Central memory CD4-positive, alpha-beta T cell (primary cell): ENCODE data around the gene CNTNAP5.

Experiments
- DNase-seq: peaks from one replicate; pipeline ENCODE4 v3.0.0; 2022

CNTNAP5 gene

GRCh38 chr2:124161542-124161941, 136.5 kb downstream of the CNTNAP5 start:
- DNase-seq, result no peak

GRCh38 chr2:124162256-124162655, 137.2 kb downstream of the CNTNAP5 start:
- DNase-seq, result no peak

- no peak for DNase-seq
These were observed 138.8 kb downstream of the CNTNAP5 start for GRCh38 chr2:124163840-124164239.

- DNase-seq, result no peak
These were observed 140.6 kb downstream of the CNTNAP5 start for GRCh38 chr2:124165698-124166097.

- DNase-seq, result no peak
These were observed 146.5 kb downstream of the CNTNAP5 start for GRCh38 chr2:124171472-124172063.

DNA sequence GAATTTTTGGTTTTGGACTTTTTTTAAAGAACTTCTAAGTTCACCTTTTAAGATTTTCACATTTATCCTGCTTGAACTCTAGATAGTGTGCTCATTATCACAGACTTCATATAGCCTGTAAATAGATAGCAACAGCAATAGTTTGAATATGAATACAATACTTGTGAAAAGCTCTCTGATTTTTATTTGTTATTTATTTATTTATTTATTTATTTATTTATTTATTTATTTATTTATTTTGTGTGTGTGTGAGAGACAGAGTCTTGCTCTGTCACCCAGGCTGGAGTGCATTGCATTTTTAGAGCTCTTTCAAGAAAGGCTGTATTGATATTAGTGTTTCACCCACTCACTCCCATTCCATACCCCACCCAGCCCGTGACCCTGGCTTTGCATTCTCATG, 153.6 kb downstream of the CNTNAP5 start:
- DNase-seq, result no peak

DNA sequence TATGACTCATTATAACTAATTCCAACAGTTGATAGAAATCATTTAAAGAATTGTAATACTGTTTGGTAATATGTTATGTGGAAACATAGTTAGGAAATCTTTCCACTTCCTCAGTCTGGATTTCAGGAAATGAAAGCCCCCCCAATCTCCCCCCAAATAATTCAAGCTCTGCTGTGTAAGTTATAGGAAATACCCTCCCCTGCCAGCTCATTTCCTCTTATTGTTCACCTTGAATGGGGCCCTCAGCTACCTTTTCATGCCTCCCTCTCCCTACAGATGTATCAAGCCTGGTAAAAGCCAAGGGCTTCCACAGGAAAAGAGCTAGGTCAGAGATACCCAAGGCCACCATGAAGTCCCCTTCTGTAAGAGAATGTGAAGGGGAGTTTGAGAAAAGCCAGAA, 155.5 kb downstream of the CNTNAP5 start:
- DNase-seq, result no peak

DNA sequence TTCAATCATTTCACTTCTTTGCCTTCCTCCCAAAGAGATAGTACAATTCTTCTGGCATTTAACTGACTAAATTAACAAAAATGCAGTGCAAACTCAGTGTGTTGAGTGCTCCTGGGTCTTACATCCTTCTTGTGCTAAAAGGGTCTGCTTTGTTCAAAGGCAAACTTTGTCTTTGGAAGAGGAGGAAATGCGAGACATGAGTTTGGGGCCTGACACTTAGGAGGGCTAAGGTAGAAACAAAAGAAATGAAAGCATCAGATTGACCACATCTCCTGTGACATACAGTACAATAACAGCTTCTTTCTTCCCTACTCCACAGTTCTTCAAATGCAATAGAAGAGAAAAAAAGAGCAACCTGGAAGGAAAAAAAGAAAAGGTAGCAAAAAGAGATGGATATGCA, 161.7 kb downstream of the CNTNAP5 start:
- DNase-seq, result no peak

DNA sequence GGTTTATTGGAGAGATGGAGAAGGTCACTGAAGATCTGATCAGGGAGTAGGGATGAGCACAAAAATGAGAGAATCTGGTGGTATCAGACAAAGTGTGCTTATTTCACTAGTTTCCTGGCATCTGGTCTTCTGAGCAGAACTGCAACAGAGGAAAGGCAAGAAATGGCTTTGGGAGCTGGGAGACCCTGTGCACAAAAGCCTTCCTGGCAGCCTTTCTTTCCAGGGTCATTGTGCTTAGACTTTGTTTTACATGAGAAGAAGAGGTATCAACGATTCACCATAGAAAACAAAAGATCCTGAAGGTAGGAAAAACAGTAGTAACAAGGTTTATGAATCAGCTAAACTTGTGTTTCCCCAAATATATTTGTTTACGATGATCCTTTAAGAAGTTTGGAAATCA, 162.9 kb downstream of the CNTNAP5 start:
- no peak for DNase-seq

DNA sequence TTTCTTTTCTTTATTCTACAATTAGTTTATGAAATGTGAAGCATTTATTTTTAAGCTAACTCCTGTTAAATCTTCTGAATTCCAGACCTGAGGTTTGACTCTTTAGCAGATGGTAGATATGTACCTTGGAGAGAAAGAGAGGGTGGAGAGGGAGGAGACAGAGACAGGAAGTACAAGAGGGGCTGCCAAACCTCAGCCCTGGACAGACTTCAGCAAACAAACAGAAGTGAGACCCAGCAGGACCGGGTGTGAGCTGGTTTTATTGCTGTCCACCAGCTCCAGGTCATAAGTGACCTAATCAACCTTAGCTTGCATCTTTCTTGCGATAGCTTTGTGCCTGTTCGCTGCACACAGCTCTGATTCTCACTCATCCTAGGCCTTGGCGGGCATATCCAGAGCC, 168.6 kb downstream of the CNTNAP5 start:
- DNase-seq, result no peak

DNA sequence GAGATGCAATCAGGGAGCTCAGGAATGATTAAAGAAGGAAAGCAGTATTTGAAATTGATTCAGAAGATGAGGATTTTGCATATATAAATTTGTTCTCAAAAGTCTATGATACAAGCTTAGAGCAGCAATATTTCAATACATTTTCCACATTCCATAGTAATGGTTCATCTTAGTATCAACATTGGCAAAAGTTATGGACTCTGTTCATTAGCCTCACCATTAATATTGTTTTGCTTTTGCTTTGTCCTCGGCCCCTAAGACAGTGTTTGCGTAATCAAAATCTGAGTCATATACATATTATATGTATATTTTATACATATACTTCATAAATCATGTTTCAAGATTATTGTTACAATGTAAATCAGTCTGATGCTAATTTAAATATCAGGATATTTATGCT, 176.6 kb downstream of the CNTNAP5 start:
- DNase-seq, result no peak

DNA sequence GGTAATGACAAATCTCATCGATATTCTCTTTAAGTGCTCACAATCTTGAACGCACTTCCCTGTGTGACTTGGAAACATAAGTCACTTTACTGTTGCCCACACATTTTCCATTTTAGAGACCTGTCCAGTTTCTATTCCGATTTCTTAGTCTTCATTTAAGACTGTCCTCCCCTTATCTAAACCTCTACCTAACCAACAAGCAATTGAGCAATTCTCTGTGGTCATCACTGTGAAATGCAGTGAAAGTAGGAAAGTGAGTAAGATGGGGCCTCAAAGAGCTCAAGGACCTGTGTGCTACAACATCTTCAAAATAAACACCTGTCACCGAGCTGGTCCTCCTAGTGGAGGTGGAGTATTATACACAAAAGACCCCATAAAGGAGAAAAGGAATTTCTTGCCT, 184.4 kb downstream of the CNTNAP5 start:
- no peak for DNase-seq

DNA sequence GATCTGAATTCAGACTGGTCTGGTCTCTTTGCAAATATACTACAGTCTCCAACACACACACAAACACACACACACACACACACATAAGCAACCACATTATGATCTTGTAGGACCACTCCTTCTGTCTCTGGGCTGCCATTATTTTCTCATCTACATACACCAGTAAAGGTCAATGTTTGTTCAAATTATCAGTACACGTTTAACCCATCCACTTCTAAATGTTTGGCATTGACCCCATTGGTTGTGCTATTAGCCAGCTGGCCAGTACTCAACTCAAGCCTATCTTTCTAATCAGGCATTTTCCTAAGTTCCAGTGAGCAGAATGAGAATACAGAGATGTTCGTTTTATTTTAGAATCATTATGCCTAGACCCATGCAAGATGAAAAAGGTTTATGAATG, 186.4 kb downstream of the CNTNAP5 start:
- DNase-seq, result no peak

DNA sequence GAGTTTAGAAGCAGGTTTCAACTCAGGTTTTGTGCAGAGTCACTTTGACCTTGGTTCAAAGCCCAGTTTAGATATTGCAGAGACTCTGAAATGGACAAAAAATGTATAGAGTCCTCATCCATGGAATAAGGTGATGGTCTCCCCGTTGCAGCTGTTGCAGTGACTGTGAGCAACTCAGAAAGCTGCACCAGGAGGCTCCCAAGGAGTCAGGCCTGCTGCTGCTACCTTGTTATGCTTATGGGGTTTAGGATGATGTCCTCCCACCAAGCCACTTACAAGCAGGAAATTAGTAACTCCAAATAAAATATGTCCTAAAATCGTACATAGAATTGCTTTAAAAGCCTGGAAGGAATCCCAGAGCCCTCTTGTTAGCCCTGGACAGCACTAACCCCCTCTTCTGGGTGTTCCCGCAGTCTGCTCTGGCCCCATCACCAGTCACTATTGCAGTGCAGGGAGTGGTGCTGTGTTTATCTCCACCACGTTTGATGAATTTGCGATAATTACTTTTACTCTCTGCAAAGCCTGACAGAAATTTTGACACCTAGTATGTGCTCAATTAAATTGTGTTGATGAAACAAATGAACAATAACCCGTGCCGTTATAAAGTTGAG, 189.0 kb downstream of the CNTNAP5 start:
- DNase-seq, result no peak

DNA sequence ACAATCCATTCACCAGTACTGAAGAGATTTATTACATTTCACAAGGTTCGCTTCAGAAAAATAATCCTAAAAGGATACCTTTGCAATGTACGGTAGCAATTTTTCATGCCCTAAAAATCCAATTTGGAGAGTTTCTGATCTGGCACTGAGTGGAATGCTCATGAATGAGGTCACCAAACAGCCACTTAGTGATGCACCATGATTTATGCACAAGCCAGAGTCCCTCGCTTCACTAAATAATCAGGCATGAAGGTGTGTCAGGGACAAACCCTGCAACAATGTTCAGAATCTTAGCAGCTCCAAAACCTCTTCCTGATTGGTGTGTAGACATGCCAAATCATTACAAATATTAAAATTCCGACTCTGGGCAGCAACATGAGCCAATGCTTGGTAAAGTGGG, 221.1 kb downstream of the CNTNAP5 start:
- DNase-seq, result no peak

- no peak for DNase-seq
These were observed 223.3 kb downstream of the CNTNAP5 start for GRCh38 chr2:124248386-124248785.

DNA sequence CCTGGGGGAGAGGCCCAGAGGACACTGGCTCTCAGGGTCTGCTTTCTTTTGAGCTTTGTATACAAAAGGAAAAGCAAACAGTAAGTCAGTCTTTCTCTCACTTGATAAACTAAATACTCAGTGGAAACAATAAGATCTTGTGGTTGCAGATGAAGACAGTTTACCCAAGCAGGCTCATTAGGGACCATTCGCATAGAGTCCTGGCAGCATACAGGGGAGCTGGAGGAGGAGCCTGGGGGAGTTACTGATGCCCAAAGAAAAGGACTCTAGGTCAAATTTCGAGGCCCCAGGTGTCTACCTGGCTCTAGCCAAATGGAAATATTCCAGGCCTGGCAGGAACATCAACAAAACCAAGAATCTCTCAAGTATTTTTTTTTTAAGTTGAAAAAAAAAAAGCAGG, 225.3 kb downstream of the CNTNAP5 start:
- no peak for DNase-seq

- DNase-seq, result no peak
These were observed 229.5 kb downstream of the CNTNAP5 start for GRCh38 chr2:124254621-124255020.

DNA sequence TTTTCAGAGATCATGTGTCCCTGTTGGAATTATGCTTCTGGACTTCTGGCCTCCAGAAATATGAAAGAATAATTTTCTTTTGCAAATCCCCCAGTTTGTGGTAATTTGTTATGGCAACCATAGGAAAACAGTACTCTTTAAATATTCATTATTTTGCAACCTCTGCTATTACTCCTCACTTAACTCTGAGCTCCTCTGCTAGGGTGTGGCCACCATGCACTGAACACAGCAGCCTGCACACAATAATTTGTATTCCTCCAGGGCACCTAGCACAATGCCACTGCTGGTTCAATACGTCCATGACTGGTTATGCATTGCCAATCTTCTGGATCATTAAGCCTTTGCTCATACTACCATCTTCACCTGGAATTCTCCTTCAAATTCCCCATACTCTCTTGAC, 232.0 kb downstream of the CNTNAP5 start:
- no peak for DNase-seq

DNA sequence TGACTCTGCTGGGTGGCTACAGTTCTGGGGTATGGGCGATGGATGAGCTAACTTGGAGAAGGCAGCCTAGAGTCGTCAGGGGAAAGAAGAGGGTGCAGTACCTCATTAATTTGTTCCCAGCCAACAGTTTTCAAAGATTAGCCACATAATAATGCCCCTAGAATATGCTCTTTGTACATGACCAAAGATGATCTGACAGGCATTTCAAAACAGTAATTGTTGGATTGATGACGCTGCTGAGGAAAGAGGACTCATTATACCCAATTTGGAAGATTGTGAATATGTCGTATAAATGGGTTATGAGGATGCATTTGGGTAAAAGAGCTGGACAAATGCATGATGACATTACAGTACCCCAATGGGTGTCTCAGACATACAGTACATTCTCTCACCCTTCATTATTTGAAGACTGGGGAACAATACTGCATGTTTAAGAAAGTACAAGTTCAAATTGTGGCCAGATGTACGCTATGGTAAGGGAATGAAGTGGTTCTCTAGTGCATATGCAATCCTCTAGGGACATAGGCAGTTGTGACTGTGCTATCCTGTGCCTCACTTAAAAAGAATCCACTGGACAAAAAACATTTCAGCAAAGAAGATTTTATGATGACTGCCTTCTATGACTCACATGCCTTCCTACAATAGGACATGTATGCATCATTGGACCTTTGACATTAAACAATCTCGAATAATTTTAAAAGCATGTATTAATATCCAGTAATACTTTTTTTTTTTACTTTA, 233.2 kb downstream of the CNTNAP5 start:
- DNase-seq, result no peak

DNA sequence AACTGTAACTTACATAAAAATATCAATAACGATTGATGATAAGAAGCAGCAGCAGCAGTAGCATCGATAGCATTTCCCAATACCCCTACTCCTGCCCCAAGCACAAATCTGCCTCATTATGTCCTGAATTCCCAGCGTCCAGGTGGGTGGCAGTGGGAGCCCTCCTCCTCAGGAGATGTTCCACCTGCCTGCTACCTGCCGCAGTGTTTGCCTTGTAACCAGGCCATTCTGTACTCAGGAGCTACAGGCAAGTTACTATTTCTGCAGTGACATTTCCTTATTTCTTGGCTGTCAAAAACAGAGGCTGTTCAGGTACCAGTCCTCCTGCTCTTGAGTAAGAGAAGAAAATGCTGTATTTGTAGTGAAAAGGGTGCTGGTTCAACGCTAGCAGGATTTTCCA, 236.4 kb downstream of the CNTNAP5 start:
- DNase-seq, result no peak

DNA sequence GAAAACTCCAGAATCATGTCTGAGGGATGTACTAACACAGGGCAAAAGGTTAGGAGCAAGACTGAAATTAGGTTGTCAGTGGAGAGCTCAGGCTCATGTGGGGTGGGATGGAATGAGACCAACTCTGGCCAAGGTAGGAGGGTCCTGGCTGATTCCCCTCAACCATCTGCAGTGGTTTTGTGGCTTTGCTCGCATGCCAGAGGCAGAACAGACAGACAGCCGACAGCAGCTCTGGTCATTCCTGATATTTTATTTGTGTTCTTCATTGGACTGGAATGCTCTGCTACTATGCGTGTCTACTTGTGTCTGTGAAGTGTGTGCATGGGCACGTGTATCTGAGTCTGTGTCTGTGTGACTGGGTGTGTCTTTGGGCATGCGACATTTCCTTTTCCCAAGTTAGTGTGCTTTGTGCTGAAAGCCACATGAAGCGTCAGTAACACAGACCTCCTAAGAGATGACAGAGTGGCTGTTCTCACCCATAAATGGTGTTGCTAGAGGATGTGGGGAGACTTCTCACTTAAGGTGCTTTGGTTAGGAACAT, 239.5 kb downstream of the CNTNAP5 start:
- DNase-seq, result no peak

DNA sequence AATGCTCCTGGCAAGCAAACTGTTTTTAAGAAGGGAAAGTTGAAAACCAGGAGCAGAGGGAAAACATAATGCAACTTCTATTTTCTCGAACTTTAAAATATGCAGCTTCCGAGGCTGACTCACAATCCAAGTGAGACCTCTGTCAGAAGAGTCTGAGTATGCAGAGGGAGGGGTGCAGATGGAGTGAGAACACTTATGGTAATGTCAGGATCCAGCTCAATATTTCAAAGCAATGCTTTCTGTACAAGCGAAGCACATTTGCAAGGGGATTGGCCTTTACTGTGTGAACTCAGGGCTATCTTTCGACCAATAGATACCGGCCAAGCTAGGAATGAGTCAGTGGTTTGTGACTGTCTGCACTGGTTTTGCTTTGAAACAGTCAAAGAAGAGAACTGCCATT, 242.7 kb downstream of the CNTNAP5 start:
- no peak for DNase-seq

DNA sequence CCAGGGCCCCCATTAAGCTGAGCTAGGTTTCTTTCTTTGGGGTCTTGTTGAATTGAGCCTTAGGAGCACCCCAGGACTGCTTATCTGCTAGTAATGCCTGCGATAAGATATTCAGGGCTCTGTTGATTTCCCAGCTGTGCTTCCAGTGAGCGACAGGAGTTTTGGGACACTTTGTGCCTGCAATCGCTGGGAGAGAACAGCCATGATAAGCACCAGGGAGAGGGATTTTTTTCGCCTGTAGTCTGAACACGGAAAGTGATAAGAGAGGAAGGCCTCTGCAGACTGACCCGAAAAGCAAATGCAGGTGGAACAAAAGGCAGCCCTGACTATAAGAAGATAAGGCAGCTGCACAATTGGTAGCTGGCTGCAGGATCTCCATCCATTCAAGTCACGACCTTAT, 244.3 kb downstream of the CNTNAP5 start:
- DNase-seq, result no peak
